ENCODE measurements around the gene PDE4D.

The PDE4D gene

DNA sequence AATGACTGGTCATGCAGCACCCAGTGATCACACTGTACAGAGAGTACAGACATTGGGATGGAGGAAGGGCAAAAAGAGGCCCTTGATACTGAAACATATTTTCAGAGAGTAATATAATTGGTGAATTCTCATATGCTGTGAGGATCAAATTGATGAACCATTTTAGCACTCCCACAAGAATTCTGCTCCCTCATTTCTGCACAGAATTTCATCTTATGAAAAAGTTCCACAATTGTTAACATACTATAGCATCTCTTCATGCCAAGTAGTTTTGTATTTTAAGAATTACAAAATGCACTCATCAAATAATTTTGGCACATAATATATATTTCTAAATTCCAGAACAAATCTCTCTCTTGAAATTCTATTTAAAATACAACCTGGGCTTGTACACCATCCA lies 351.2 kb downstream of the PDE4D start:
- DNase-seq: no peak

DNA sequence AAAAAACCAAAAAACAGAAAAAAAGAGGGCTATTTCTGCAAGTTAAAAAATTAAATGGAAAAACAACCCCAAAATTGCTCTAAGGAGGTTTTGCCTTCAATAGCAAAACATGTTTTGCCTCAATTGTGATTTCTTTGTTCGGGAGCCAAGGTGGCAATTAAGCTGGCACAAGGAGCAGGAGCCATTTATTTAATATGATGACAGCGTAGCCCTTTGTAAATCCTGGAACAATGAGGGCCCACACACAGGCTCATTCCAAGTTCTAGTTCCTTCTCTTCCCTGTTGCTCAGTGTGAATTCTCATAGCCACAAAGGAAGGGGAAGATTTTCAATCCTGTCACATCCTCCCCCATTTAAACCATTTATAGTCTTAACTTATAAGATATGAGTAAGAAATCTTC lies 353.2 kb downstream of the PDE4D start:
- no peak for DNase-seq

DNA sequence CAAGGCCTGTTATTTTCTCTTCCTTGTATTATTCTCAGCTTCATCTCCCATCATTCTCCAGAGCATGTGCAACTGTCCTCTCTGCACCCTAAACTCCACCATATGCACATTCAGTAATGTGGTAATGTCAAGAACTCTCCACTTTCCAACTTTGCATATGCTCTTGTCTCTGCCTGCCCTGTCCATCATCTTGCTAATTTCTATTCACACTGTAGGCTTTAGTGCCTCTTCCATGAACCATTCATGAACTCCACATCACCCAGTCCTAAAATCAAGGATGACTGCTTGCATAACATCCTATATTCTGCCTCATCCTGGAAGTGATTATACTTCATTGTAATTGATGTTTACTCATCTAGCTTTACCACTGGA lies 354.8 kb downstream of the PDE4D start:
- no peak for DNase-seq

DNA sequence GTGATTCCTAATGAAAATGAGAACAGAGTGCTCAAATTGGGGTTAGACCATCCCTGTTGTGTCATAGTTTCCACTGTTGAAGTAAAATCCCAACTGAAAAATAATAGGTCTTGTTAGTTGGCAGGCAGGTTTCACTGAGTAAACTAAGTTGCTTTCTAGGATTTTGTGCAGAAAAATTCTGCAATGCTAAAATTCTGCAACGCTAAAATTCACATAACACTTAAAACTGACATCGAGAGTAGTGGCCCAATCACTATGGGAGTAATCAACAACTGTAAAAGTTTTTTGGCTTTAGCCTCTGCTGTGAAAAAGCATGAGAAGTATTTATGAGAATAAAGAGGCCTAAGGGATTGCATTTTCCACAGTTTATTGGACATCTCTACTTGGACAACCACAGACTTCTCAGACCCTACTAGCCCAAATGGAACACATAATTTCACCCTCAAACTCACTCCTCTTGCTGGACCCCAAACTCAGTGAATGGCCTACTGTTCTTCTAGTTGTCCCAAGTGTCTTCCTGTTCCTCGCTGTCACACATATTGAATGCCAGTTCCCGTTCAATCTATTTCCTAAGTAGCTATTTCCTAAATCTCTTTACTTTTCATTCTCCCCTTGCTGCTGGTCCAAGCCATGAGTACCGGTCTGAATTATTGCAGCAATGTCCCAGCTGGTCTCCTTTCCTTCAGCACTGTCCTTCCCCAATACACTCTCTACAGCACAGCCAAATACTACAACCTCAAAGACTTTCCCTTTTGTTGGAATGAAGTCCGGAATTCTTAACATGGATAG lies 355.4 kb downstream of the PDE4D start:
- no peak for DNase-seq

DNA sequence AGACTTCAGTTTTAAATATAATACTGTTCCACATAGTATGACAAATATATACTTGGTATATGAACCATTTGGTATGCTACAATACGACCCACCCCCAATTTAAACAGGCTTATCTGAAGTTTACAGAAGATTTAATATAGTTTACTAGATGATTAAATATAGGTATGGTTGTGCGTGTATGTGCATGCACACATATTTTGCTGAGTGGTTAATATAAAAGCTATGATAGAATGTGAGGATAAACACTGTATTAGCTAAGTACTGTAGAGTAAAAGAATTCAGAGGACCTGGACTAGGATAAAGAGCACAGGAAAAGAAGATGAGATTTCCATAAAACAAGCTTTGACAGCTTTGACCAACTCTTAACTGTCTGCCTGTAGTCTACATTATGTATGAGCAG lies 356.7 kb downstream of the PDE4D start:
- no peak for DNase-seq

DNA sequence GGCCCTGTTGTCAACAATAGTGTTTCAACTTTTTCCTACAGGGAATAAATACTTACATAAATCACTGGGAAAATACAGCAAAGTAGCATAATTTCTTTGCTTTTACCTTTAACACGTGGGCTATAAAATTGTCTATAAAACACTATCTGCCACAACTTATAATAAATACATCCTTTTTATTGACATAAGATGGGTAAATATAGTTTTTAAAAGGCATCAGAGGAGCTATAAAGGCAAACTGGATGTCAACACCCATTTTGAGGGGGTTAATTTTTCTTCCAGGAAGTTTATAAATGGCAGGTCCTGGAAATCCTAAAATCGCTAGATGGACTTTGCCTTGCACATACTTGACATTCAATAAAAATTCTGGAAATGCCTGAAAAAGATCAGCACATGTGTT lies 358.0 kb downstream of the PDE4D start:
- DNase-seq: no peak

DNA sequence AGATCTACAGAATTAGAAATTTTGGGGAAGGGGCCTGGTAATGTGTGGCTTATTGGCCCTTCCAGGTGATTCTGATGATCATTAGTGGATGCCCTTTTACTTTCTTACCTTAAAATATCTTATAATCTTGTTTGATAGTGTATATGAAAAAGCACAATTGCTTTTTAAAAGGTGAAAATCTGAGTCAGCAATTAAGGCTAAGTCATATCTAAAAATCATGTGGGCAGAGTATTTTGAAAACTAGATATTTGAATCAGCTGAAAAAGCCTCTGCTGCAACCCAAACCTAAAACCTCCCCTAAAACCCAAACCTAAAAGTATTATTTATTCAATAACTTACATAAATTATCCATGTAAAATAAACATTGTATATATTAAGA lies 359.8 kb downstream of the PDE4D start:
- no peak for DNase-seq

DNA sequence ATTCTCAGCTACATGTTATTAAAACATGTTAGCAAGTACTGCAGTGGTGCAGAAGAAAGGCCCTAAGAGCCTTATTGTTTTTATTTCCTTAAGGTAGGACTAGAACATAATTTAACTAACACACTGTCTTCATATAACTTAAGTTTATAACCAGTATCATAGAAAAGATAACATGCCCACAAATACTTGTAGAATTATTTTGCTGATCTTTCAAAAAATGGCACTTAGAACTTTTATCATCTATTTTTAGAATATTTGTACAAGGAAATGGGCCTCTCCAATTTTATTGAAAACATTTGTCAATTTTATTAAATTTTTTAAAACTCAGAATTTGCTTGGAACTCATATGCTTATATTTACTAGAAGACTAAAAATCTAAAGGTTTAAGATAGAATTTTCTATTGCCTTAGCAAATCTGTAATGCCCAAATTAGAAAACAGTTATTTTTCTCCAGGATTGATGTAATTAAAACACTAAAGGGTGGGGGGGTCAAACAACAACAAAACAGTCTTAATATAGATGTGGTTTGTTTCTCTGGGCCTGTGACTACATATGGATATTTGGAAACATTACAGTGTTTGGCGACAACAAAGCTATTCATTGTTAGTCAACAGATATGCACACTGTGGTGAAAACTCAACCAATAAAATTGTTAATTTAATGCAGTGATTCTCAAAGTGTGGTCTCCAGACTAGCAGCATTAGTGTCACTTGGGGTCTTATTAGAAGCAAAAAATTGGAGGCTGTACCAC lies 360.4 kb downstream of the PDE4D start:
- DNase-seq: no peak

DNA sequence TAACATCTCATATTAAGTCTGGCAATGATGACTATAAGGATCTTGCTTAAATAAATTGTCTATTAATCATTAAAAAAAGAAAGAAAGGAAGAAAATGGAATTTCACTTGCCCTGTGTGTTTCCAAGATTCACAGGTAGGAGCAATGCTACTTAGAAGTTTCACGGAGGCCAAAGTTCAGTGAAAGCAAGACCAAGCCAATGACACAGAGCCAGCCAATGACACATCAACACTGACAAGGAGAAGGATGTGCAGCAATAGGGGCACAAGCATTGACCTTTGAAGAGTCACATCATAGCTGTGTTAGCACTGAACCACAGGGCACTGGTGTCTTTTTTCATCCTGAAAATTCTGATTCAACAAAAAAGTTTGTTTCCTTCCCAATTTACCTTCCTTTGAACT lies 364.3 kb downstream of the PDE4D start:
- no peak for DNase-seq

DNA sequence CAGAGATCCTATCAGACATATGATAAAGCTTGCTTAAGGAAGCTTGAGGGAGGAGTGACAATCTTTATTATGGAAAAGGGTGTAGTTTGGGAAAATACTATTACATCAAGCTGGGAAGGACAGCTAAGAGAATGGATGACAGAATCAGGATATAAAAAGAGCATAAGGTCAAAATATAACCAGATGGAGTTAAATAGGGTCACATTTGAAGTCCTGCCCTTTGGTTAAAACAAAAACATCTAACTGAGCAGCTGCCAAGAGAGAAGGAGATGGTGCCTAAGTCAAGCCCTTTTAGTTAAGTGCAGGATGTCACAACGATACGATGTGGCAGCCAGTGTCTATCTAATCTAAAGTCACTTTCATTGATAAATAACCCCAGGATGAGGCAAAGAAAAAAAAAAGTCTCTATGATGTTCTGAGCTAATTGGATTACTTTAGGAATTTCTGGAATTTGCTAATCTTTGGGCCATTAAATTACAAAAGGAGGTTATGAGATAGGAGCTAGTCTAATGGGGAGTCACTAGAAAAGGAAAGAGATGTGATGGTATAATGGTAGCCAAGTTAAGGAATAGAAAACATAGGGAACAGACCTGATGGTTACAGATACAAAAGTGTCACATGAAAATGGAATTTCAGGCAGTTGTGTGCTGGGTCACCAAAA lies 365.2 kb downstream of the PDE4D start:
- DNase-seq: no peak

DNA sequence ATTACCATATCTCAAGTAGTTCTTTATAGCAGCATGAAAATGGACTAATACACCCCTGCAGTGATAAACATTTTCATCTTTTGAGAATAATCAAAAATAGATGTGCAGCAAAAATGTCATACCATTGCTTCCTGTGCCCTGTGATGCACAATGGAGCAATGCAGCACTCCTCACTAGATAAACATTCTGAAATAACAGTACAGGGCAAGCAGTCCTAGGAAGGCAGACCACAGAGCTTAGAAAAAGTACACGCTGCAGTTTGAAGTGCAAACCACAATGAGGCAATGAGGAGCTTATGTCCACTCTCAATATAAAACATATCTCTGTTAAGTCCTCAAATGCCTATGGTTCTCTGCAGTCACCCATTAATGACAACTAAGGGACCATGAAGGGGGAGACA lies 367.6 kb downstream of the PDE4D start:
- DNase-seq: no peak

DNA sequence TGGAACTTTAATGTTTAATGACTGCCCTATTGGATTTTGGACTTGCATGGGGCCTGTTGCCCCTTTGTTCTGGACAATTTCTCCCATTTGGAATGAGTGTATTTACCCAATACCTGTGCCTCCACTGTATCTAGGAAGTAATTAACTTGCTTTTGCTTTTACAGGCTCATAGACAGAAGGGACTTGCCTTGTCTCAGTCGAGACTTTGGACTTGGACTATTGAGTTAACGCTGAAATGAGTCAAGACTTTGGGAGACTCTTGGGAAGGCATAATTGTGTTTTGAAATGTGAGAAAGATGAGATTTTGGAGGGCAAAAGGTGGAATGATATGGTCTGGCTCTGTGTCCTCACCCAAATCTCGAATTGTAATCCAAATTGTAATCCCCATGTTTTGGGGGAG lies 368.2 kb downstream of the PDE4D start:
- no peak for DNase-seq

DNA sequence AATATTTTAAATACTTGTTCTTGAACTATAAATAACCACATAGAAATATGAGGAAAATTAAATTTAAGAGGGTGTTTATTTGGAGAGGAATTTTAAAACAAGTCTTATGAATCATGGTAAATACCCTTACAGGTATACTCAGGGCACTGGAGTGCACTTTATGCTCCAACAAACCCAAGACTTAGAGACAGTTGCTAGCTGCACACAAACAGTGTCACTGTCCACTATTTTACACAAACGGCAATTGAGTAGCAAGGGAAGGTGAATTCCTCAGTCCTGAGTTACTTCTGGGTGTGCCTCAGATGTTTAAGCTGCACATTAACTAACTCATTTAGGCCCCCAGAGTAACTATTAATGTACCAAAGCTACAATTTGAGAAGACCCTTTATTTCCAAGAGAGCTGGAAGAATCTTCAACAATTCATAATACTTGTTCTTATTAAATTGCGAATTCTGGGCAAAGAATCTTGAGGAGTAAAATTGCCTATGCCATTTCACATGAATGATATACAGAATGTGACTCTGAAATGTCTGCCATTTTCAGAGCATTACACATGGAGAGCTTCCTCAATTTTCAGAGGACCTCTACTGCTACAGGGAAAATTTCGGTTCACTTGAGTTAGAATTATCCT lies 371.2 kb downstream of the PDE4D start:
- no peak for DNase-seq

DNA sequence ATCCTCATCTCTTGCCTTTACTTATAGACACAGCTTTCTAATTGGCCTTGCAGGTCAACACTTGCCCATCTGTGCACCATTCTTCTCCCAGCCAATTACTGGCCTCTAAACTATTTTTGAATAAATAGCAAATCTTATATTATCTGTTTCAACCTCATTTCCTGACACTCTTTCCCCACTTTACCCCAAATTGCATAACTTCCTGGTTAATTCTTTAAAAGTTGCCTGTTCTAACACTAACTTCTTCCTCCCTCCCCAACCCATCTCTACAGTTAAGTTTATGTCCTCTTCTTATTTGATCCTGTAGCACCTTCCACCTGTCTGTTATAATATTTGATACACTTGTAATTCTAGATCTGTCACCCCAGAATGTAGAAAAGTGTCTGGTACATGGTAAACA lies 372.1 kb downstream of the PDE4D start:
- no peak for DNase-seq

DNA sequence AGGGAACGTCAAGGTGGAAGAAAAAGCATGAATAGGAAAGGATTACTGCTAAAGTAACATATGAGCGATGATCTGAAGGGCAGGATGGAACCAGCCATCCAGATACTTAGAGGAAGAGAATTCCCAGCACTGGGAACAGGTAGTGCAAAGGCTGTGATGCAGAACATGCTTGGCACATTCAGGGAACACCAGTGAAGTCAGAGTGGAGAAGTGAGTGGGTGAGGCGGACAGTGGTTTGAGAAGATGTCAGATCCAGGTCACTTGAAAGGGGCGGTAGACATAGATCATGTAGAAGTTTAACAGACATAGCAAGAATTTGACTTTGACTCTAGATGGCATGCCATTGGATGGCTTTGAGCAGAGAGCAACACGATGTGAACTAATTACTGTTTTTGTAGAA lies 374.2 kb downstream of the PDE4D start:
- no peak for DNase-seq

DNA sequence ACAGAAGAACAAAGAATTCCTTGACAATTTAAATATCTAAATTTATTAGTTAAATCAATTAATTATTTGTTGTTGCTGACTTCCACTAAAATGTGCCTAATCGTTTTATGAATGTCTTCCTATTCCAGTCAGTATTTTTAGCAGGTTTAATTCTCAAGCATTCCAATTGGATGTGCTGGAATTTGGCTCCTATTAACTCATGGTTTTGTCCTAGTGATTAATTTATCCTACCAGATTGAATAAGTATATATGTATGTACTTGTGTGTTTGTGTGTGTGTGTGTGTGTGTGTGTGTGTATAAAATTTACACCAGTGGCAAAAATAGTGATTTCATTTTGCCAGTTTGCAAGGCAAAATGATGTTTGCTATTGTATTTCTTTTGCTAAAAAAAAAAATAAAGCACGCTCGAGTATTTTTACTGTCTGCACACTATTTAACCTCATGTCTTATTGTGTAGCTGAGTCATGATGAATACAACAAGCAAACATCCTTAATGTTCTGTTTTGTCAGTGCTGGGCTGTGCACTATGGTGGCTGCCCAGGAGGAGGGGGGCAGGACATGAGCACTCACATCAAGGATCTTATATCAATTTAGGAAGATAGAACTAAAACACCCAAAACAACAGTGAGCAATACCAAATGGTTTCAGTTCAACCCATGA lies 375.5 kb downstream of the PDE4D start:
- no peak for DNase-seq

DNA sequence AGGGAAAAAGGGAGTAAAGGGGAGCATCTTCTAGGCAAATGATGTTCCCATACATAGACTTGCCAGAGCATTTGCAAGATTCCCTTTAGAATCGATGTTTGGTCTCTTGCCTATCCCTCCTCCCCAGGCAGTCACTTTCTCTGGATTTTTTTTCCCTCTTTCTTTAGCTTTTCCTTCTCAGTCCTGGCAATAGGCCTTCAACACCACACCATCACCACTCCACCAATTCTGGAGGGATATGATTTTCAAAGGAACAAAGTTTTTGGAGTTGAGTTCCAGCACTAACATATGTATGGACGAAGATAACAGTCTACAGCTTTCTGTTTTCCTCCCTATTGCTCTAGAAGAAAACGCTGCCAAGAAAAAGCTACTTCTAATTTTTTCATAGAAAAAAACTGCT lies 377.4 kb downstream of the PDE4D start:
- no peak for DNase-seq

DNA sequence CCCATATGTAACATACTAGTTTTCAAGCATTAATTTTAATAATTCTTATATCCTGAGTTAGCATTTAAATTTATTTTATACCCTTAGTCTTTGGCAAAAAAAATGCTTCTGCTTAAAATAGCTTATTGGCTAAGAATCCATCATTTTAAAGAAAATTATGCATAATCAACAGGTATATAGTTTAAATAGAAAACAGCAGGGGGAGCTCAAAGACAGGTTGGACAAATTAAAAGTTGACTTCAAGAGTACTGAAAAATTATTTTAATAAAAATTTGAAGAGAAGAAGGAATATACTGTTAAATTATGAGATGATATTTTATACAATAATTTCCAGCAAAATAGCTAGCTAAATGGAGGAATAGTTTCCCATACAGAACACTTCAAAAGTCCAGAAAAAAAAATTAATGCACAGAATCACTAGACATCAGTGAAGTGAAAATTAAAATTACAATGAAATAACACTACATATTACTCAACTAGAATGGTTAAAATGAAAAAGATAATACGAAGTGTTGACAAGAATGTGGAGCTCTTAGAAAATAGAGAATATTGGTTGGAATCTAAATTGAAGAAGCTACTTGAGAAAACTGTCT lies 387.1 kb downstream of the PDE4D start:
- DNase-seq: no peak

DNA sequence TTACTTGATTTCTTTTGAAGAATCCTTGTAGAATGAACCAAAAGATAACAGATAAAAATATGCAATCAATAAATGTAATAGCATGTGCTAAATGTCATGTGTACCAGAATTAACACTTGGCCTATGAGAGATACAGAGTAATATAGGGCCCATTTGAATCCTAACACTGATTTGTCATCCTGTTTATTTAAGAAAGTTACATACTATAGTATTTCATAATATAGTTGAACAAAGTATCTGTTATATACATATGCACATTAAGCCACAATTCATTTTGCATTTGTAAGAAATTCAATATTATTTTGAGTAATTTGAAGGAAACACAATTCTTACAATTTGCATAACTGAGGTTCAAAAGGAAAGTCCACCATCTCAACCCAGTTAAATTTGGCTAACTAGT lies 389.5 kb downstream of the PDE4D start:
- no peak for DNase-seq

DNA sequence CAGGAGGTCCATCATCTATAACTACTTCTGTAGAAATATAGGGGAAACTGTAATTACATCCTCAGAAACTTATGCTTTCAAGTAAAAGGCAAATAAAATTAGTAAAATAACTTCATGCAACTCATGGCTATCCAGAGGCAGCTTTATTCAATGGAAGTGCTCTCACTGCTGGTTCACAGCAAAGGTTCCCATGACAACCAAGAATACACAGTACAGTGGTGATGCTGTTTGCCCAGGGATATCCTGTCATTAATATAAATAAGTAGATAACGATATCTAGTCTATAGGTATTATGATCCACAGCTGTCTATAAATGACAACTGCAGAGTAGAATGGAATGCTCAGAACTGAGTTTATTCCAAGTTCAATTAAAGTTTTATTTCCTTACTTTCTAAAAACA lies 390.3 kb downstream of the PDE4D start:
- DNase-seq: no peak

DNA sequence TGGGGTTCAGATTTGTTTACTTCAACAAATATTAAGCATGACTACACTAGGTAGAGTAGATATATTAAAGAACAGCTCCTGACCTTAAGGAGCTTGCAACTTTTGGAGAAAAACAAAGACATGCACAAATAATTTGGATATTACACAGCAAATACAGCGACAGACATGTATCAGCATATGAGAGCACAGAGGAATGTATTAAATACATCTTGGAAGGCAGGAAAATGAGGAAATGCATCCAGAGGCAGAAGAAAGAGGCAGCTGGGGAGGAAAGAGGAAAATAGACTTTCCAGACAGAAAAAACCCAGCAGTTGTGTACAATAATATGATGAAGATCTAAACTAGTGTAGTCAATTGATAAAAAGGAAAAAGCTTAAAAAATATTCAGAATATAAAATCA lies 392.2 kb downstream of the PDE4D start:
- no peak for DNase-seq

DNA sequence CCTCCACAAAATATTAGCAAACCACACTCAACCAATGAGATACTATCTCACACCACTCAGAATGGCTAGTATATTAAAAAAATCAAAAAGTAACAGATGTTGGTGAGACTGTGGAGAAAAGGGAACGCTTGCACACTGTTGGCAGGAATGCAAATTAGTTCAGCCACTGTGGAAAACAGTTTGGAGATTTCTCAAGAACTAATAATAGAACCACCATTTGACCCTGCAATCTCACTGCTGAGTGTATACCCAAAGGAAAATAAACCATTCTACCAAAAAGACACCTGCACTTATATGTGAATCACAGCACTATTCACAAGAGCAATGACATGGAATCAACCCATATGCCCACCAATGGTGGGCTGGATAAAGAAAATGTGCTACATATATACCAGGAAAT lies 393.5 kb downstream of the PDE4D start:
- DNase-seq: no peak

DNA sequence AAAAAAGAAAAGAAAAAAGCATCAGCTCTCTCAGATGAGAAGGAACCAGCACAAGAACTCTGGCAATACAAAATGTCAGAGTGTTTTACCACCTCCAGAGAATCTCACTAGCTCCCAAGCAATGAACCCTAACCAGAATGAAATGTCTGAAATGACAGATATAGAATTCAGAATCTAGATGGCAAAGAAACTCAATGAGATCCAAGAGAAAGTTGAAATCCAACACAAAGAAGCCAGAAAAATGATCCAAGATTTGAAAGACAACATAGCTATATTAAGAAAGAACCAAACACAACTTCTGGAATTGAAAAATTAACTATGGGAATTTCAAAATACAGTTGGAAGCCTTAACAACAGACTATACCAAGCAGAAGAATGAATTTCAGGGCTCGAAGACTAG lies 396.3 kb downstream of the PDE4D start:
- no peak for DNase-seq

Data from CD4-positive, alpha-beta T cell treated with Interleukin-10 for 1 hour (primary cell).